Measurements from ENCODE around the gene ADCY1.

The ADCY1 gene

DNA sequence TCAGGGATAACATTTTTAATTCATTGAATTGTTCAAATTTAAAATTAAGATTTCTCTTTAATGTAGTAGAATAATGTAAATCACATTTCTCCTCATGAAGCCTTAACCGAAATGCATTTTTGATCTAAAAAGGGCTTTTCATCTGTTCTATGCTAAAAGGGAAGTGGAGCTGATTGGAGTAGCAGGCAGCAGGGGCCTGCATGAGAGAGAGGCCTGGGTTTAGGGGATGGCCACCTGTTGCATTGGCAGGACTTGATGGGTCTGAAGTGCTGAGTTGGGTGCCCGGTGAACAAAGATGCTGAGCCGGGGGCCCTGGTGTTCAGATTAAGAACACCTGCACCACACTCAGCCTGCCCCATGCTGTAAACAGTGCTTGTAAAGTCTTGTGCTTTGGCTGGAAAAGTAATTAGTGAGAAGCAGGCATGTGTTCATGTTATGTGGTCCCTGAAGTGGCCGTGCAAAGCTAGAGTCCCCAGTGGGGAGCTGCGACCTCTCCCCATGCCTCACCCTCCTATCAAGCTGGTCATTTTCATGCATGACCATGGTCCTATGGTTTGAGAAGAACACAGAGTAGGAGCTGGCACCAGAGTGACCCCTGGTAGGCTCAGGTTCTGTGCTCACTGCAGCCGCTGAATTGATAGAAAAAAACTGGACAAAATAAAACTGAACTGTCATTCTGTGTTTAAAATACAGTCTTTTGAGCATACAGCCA is 124.3 kb downstream of the ADCY1 start:
- peak; percentile 12 for DNase-seq

DNA sequence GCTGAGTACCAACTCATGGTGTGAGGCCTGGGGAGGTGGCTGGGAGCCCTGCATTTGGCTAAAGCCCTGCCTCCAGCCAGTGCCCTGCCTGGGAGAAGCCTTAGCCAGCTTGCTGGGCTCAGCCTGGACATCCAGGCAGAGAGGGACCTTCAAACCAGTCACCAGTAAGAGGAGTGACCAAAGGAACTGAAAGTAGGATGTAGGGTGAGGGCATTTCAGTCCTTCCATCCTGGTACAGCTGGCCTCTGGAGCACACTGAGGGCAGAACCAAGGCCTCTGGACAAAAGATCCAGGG is 124.8 kb downstream of the ADCY1 start:
- DNase-seq, result peak; percentile 3

DNA sequence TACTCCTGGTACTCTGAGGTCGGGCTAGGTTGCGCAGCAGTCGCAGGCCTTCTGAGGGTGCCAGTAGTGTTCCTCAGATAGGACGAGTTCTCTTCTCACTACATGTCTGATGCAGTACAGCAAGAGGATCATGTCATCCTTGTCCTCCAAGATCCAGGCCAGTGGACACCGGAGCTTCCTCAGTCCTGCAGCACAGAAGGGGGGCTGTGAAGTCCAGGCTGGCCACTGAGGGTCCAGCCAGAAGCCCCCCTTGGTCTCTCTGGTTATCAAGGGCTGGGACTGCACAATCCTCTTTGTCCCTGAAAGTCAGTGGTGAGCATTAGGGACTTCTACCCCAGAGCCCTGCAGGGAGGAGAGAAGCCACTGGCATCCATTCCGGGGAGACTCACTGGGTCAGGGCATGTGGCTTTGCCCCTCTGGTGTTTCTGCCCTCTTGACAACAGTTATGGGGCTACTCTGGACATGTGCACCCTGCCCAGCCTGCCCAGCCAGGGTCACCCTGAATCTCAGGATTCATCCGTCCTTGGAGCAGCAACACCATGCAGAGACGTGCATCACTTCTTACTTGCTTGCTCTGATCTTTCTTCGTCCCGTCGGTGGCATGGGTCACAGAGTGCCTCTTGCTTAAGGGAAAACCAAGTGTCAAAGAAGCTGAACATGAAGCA is 125.7 kb downstream of the ADCY1 start:
- no peak for DNase-seq

DNA sequence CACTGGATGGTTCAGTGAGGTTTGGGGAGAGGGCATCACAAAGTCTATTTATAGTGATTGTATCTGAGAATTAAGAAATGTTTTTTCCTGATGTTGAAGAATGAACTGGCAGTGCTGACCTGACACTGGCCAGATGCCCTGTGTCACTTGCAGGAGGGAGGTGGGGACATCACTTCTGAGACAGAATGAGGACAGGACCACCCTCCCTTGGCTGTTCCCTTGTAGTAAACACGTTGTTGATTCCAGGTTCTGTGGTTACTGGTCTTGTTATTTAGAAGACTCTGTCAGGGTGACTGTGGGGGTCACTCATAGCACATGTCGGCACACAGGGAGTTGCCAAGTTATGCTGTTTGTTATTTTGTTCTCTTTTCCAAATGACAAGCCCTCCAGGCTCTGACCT is 126.4 kb downstream of the ADCY1 start:
- DNase-seq, result no peak

DNA sequence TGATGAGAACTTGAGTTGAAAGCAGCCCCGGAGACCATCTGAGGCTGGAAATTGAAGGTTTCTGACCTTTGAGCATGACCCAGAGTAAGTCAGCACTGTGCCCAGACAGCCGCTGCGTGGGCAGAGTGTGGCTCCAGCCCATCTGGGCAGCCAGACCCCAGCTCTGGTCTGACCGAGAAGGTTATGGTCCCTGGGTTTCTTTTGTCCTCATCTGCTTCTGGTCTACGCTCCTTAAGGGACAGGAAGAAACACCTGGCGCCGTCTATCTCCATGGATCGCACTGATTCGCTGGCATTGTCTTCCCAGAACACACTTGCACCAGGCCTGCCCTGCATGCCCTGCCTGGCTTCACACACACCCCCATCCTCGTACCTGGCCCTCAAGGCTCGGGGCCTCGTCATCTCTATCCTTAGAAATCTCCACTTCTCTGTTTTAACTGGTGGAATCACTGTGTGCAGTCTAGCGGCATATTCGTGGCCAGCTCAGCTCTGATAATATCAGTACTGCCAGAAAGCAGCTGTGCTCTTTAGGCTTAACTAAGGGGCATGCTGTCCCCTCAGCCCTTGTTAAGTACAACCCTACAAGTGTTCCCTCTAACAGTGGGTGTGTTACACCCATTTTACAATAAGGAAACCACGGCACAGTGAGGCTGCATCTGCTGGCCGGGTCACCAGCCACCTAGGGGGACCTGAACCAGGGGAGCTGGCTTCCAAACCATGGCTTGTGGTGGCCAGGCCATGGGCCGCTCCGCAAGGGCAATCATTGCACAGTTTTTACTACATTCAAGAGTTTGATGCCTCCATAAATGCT is 127.7 kb downstream of the ADCY1 start:
- DNase-seq, result no peak

DNA sequence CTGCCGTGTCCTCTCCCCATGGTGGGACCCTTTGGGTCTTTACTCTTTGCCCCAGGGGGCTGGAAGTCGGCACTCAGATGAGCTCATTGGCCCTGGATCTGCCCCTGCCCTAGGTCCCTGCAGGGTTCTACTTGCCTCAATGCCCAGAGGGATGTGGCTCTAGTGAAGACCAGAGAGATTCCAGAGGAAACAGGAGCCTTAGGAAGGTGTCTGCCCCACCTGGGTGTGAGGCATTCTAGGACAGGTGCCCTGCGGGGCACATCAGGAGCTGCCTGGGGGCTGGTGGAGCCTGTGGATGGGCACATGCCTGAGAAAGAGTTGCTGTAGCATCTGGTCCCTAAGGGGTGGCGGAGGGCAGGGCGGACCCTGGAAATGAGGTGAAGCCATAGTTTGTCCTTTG is 128.6 kb downstream of the ADCY1 start:
- peak; percentile 14 for DNase-seq

DNA sequence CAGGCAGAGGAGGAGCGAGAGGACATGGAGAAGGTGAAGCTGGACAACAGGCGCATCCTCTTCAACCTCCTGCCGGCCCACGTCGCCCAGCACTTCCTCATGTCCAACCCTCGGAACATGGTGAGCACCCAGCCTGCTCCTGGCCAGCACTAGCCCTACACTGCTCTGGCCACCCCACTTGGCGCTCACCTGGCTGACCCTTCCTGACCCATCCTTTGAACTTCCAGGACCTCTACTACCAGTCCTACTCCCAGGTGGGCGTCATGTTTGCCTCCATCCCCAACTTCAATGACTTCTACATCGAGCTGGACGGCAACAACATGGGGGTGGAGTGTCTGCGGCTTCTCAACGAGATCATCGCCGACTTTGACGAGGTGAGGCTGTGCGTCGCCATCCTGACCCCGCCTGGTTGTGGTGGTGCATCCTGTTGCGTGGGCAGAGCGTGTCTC is 129.2 kb downstream of the ADCY1 start:
- DNase-seq, result peak; percentile 13

DNA sequence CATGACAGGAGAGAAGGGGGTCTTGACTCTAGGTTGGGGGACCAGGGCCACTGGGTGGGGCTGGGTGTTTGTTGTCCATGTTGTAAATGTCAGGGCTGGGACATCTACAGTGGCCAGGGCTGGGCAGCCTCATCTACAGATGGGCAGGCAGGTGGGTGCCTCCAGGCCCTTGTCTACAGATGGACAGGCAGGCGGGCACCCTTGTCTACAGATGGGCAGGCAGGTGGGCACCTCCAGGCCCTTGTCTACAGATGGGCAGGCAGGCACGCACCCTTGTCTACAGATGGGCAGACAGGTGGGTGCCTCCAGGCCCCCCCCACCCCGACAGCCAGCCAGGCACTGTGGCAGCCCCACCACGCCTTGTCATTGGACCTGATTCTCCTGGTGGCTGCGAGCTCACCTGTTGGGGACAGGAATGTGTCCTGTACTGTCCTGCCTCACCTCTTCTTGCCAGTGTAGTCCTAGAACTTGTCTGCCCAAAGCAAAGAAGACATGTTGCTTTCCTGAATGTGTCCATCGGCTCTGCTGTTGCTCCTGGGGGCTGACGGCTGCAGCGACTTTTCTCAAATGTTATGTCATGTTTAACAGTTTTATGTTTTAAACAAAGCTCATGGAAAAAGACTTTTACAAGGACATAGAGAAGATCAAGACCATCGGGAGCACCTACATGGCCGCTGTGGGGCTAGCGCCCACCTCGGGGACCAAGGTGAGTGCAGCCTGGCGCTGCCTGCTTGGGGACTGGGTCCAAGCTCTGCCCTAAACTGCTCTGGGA is 129.9 kb downstream of the ADCY1 start:
- DNase-seq, result peak; percentile 11

DNA sequence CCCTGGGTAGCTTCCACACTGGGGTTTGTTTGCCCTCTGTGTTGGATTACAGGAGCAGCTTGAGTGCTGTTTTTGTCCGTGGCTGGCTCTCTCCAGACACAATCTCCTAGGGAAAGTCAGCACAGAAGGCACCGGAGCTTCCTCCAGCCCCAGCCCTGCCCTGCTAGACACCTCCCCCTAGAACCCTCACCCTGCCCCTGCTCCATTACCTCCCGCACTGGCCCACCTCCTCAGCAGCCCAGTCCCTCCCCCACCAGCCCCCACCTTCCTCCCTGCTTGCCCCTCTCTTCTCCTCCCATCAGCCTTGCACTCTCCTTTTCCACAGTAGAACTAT is 130.5 kb downstream of the ADCY1 start:
- DNase-seq, result peak; percentile 9

DNA sequence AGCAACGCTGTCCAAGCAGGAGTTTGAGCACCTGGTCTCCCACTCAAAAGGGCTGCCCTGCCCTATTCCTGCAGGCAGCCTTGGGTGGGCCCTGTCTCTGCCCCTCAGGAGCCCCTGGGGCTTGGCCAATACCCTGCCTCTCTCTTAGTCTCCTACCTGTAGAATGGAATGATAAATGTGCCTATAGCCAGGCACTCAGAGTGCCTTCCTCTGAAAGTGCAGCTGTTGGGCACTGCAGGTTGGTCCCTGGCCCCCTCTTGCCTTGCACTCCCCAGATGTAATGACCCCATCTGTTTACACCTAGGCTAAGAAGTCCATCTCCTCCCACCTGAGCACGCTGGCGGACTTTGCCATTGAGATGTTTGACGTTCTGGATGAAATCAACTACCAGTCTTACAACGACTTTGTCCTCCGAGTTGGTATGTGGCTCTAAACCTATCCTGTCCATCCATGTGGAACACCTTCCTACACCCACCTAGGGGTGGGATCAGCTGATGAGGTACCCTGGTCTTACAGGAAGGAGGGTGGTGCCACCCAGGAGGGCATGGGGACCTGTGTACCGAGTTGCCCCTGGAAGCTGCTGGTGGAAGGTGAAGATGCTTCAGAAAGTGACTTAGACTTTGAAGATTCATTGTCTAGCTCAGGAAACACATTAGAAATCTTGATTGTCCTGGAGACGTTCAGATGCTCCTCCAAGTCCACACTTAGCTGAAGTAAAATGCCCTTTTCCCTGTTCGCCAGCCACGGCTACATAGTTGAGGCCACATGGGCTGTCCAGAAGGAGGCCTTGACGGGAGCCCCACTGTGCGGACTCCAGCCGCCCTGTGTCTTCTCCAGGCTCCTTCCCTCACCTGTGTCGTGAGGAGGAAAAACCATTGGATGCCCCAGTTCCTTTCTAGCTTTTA is 134.1 kb downstream of the ADCY1 start:
- no peak for DNase-seq

DNA sequence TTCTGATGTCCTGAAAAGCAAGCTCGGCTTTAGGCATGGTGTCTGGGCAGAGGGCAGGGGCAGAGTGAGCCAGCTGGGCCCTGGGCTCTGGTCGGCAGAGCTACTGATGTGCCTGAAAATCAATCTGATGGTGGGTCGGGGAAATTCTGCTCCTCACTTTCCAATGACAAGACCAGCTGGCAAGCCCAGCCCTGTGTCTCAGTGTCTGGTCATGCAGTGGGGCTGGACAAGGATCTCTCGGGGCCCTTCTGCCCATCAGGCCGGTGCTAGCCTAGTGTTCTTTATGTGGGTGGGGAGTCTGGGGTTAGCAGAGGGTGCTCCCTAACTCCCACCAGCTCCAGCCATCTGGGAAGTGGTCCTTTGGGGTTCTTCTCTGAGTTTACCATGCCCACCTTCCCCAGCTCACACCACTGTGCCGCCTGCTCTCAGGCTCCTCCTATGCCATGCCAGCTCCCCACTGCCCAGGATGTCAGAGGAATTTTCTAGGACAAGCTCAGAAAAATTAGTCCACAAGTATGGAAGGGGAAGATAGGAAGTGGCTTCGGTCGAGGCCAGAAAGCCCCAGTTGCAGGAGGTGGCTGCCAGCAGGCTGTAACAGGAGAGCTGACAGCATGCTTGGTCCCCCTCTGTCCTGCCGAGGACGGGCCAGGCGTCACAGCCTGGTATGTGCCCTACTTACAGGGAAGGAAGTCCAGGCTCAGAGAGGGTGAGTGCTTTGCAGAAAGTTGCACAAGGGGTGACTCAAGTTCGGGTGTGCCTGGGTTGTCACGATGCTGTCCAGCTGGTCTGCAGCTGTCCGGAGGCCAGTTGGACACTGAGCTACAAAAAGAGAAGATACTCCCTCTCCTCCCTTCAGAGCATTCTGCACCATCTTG is 135.2 kb downstream of the ADCY1 start:
- DNase-seq, result no peak

DNA sequence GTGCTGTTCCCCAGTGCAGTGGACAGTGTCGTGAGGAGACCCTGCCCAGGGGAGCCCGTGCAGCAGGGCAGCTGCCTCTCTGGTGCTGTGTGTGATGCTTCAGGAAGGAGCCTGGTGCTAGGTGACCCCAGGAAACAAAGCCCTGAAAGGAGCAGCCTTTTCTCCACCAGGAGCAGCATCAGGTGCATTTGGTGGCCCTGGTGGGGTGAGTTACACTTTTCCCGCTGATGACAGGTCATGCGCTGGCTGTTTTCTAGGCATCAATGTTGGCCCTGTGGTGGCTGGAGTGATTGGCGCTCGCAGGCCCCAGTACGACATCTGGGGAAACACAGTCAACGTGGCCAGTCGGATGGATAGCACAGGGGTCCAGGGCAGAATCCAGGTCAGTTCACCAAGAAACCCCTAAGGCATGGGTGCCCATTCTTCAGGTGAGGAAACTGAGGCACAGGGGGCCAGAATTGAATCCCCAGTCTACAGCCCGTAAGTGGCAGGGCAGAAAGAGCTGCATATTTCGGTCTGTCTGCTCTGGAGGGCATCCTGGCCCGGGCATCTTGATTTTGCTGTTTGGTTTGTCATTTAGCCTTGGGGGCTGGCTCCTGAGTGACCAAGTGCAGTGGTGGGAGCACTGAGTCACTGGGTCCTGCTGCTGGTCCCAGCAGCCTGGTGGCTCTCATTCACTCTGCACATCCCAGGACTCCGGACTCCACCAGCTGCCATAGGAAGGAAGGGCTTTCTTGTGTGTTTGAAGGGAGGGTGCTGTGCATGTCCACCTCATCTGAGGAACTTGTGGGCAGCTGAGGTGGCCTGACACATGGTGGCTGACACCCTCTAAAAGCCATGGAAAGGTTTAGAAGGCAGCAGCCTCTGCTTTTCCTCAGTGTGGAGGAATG is 136.3 kb downstream of the ADCY1 start:
- DNase-seq, result no peak

DNA sequence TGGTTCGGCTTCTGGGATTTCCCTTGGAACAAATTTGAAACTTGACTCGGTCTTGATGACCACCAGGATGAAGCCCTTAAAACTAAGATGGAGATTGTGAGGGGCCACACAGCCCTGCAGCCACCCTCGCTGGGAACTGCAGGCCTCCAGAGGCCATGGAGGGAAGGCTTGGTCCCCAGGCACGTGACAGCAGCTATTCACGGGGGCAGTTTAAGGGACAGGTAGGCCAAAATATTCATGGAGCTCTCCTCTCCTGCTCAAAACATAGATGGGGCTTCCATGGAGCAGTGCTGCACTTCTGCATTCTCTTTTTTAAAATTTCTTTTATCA is 137.0 kb downstream of the ADCY1 start:
- DNase-seq, result no peak

DNA sequence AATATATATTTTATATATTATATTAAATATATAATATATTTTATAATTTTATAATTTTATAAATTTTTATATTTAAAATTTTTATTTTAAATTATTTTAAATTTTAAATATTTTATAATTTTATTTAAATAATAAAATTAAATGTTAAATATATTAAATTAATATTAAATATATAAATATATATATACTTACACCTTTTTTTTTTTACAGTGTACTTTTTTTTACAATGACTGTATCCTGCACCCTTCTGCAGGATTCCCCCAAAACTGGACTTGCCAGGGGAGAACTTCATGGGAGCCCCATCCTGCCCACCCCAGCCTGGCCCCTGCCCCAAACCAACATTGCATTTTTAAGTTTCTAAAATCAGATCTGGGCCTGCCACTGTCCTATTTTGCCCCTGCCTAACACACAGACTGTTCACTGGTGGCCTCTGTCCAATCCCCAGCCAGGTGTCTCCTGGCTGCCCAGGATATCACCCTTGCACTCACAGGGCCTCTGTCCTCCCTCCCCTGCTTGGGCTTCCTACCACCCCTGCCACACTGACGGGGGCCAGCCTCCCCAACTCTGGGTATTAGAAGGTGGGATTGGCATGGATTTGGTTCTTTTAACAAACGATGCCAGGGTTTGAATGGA is 138.0 kb downstream of the ADCY1 start:
- no peak for DNase-seq

DNA sequence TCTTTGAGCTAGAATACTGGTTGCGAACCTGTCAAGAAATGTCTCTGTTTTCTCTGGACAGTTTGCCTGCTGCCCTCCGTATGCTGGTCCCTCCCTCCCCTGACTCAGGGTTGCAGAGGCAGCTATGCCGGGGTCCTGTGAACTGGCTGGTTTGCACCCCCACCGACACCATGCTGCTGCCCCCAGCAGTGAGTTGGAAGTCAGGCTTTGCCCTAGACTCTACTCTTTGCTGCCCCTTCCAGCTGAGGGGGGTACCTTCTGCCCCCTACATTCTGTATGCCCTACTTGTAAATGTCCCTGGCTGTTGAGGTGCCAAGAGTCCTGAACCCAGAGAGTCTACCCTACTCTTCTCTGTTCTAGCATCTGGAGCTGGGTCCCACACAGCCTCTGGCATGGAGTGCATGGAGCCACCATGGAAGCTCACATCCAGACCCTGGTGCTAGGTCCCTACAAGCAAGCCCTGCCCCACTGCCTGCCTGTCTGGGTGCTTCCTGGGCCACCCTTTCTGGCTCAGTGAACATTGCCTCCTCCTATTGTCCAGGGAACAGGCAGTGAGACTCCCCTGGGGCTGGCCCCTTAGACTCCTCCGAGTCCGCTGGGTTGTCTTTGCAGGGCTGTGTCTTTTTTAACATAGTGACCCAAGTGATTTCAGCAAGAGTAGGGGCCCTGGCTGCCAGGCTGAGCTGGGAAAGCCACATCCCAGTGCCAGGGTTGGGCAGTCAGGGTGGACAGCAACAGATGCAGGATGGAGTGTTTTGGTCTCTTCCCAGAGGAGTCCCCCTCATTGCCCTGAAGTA is 138.9 kb downstream of the ADCY1 start:
- no peak for DNase-seq

DNA sequence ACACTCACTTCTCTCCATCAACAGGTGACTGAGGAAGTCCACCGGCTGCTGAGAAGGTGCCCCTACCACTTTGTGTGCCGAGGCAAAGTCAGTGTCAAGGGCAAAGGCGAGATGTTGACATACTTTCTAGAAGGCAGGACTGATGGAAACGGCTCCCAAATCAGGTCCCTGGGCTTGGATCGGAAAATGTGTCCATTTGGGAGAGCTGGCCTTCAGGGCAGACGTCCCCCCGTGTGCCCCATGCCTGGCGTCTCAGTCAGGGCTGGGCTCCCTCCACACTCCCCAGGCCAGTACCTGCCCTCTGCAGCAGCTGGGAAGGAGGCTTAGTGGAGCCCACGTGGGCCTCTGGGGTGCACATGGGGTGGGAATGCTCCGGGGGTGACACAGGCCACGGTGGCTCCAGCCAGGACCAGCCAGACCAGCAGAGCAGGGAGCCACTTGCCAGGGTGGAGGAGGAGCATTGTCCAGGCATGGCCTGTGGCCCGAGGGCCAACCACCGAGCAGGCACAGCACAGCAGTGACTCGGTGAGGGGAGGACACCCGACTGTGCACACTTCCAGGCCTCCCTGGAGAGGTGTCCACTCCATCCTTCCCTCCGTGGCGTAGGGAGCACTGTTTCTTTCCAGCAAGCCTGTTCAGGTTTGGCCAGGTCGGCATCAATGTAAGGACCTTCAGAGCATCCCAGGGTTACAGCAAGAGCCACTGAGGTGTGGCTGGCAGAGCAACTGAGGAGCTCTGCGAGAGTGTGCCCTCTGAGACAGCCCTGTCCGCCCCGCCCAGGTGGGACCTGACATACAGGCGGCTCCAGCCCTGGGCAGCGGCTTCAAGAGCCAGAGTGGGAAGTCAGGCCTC is 139.7 kb downstream of the ADCY1 start:
- DNase-seq, result no peak

DNA sequence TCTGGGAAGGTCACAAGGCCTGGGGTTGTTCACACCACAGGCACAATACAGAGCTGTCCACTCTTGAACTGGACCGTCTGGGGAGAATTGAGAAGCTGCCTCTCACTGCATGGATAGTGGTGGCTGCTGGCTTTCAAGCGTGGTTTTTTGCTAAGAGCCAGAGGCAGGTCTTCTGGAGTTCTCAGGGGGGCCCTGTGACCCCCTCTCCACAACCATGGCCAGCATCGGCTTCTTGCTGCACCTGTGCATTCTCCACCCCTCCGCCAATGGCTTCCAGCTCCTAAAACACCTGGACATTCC is 140.3 kb downstream of the ADCY1 start:
- no peak for DNase-seq
